Measurements from ENCODE around the gene KIF3A.

The KIF3A gene

GRCh38 chr5:132677682-132678400, 59.5 kb downstream of the KIF3A start:
- no peak for TF ChIP-seq CTCF (IDR thresholded peaks at IDR 0.05)
- H3K4me1 ChIP-seq = no peaks in the 10 kb centered on the region
- H2AFZ ChIP-seq = no peak overlapping the region
- no peaks in the 10 kb centered on the region for H3K9me3 ChIP-seq (ENCODE audit: control insufficient read depth, low read length)
- no peaks in the 10 kb centered on the region for H3K79me2 ChIP-seq
- no peak overlapping the region for H3K4me2 ChIP-seq (ENCODE audit: low read length)
- H3K27ac ChIP-seq = no peak overlapping the region
- H3K27me3 ChIP-seq (ENCODE audit: control insufficient read depth, insufficient read depth, low read length) = no peaks in the 10 kb centered on the region
- no peak overlapping the region for H3K4me3 ChIP-seq (ENCODE audit: low read depth, low read length)
- no peaks in the 10 kb centered on the region for H3K36me3 ChIP-seq (ENCODE audit: control insufficient read depth, insufficient read depth, low read length)
- no peak overlapping the region for H3K9ac ChIP-seq

- Histone ChIP-seq H3K27me3 (ENCODE audit: control insufficient read depth, insufficient read depth, low read length) (no peaks in the 10 kb centered on the region), H3K36me3 (ENCODE audit: control insufficient read depth, insufficient read depth, low read length) (no peaks in the 10 kb centered on the region), H3K4me3 (ENCODE audit: low read depth, low read length) (no peak overlapping the region), H3K9me3 (ENCODE audit: control insufficient read depth, low read length) (no peaks in the 10 kb centered on the region), H3K79me2 (no peaks in the 10 kb centered on the region), H2AFZ (no peak overlapping the region), H3K4me1 (no peaks in the 10 kb centered on the region), H3K27ac (no peak overlapping the region), H3K9ac (no peak overlapping the region), H3K4me2 (ENCODE audit: low read length) (no peak overlapping the region)
- no peak for TF ChIP-seq CTCF (IDR thresholded peaks at IDR 0.05)
Observed at GRCh38 chr5:132677191-132677590, 60.2 kb downstream of the KIF3A start.

GRCh38 chr5:132675936-132676689, 61.2 kb downstream of the KIF3A start:
- no peak for TF ChIP-seq CTCF (IDR thresholded peaks at IDR 0.05)
- Histone ChIP-seq H3K36me3 (ENCODE audit: control insufficient read depth, insufficient read depth, low read length) (no peaks in the 10 kb centered on the region), H3K9ac (no peak overlapping the region), H3K27me3 (ENCODE audit: control insufficient read depth, insufficient read depth, low read length) (no peaks in the 10 kb centered on the region), H3K27ac (no peak overlapping the region), H2AFZ (no peak overlapping the region), H3K4me2 (ENCODE audit: low read length) (no peak overlapping the region), H3K4me3 (ENCODE audit: low read depth, low read length) (no peak overlapping the region), H3K79me2 (no peaks in the 10 kb centered on the region), H3K4me1 (no peaks in the 10 kb centered on the region), H3K9me3 (ENCODE audit: control insufficient read depth, low read length) (no peaks in the 10 kb centered on the region)

- H3K4me2 ChIP-seq (ENCODE audit: low read length) = no peak overlapping the region
- H3K4me1 ChIP-seq = no peaks in the 10 kb centered on the region
- no peak overlapping the region for H3K4me3 ChIP-seq (ENCODE audit: low read depth, low read length)
- H3K79me2 ChIP-seq = no peaks in the 10 kb centered on the region
- no peak overlapping the region for H3K9ac ChIP-seq
- H3K27me3 ChIP-seq (ENCODE audit: control insufficient read depth, insufficient read depth, low read length) = no peaks in the 10 kb centered on the region
- TF ChIP-seq CTCF (IDR thresholded peaks at IDR 0.05) = no peak
- H3K36me3 ChIP-seq (ENCODE audit: control insufficient read depth, insufficient read depth, low read length) = no peaks in the 10 kb centered on the region
- no peaks in the 10 kb centered on the region for H3K9me3 ChIP-seq (ENCODE audit: control insufficient read depth, low read length)
- no peak overlapping the region for H3K27ac ChIP-seq
- H2AFZ ChIP-seq = no peak overlapping the region
Observed at GRCh38 chr5:132674671-132675506, 62.5 kb downstream of the KIF3A start.

All from parathyroid adenoma (tissue), 2 donors.